Uterus (tissue), 4 donors: Measurements from ENCODE around the gene PACS1. TPM values are rescaled to one million over a fixed set of nuclear protein-coding genes. Genes with fewer than 3 reads are reported as not detected.

Experiments
- DNase-seq, 2 donors: peaks; one replicate each; pipeline ENCODE4 v3.0.0-alpha.2; 2019 to 2020
- H3K27ac ChIP-seq, 2 donors: fragments of 200-600 bp; sonication (generic); 1 replicate in 1 of 2; 2 replicates in 1 of 2; pipeline ENCODE4 v1.5.1; 2016 to 2018
- H3K27me3 ChIP-seq, 2 donors: fragments of 200-600 bp; sonication (generic); one replicate each; pipeline ENCODE4 v1.5.1; 2018 to 2019; ENCODE audit warnings: control low read depth in 1 of 2
- H3K36me3 ChIP-seq, 2 donors: fragments of 200-600 bp; sonication (generic); one replicate each; pipeline ENCODE4 v1.5.1; 2019; ENCODE audit warnings: control low read depth in 1 of 2
- H3K4me1 ChIP-seq, 2 donors: fragments of 200-600 bp; sonication (generic); one replicate each; pipeline ENCODE4 v1.5.1; 2018 to 2019; ENCODE audit warnings: control low read depth in 1 of 2
- H3K4me3 ChIP-seq, 2 donors: fragments of 200-600 bp; sonication (generic); 1 replicate in 1 of 2; 2 replicates in 1 of 2; pipeline ENCODE4 v1.5.1; 2018 to 2019; ENCODE audit warnings: mild to moderate bottlenecking in 1 of 2
- H3K9me3 ChIP-seq, 2 donors: fragments of 200-600 bp; sonication (generic); one replicate each; pipeline ENCODE4 v1.5.1; 2019; ENCODE audit warnings: control low read depth in 1 of 2
- POLR2A ChIP-seq, 2 donors: fragments of 450-650 bp; IDR thresholded peaks; one replicate each; pipeline ENCODE4 v1.6.1; 2016; ENCODE audit warnings: antibody characterized with exemption in 2 of 2, mild to moderate bottlenecking in 1 of 2, moderate library complexity in 1 of 2
- intact Hi-C: fragments of 100-400 bp; cut with DNase I; formaldehyde crosslinking; loops from one replicate; pipeline ENCODE4 v1.15.1; 2023; ENCODE audit warnings: low total_unique reads
- total RNA-seq, 4 donors: library from RNA; depleted of rRNA in 3 of 4; stranded (reverse); fragments of >200 nt in 3 of 4; gene quantifications; one replicate each; pipeline versions ENCODE4 v1.1.0 to v1.2.4, GENCODE V29; 2014 to 2023
- TF ChIP-seq, protein P1 (sequence below), 4 experiments: fragments of 200-600 bp in 2 of 4; fragments of 450-650 bp in 2 of 4; sonication (generic) in 2 of 4; IDR thresholded peaks; one replicate each; pipeline ENCODE4 v1.5.1; 2016 to 2019; ENCODE audit warnings: antibody characterized with exemption in 4 of 4, mild to moderate bottlenecking in 2 of 4, moderate library complexity in 1 of 4
- donor health status: DM: yes; HTN: yes; CAD: no.

Gene PACS1
- total RNA-seq, 4 donors from 2014 or later = 2.9 to 79.2 (median 57.2) TPM

DNA sequence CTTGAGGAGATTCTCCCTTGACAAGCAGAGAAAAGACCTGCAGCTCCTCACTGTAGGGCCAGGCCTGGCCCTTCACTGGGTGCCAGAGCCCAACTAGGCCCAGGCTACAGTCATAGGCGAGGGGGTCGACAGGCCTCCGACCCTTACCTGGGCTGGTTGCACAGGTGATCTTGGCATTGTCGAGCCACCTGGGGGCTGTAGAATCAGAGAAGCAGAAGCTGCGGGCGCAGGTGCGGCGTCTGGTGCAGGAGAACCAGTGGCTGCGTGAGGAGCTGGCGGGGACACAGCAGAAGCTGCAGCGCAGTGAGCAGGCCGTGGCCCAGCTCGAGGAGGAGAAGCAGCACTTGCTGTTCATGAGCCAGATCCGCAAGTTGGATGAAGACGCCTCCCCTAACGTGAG, 191.5 kb downstream of the PACS1 start:
- intact Hi-C loops = no loop called here
- TF ChIP-seq, protein P1, sequence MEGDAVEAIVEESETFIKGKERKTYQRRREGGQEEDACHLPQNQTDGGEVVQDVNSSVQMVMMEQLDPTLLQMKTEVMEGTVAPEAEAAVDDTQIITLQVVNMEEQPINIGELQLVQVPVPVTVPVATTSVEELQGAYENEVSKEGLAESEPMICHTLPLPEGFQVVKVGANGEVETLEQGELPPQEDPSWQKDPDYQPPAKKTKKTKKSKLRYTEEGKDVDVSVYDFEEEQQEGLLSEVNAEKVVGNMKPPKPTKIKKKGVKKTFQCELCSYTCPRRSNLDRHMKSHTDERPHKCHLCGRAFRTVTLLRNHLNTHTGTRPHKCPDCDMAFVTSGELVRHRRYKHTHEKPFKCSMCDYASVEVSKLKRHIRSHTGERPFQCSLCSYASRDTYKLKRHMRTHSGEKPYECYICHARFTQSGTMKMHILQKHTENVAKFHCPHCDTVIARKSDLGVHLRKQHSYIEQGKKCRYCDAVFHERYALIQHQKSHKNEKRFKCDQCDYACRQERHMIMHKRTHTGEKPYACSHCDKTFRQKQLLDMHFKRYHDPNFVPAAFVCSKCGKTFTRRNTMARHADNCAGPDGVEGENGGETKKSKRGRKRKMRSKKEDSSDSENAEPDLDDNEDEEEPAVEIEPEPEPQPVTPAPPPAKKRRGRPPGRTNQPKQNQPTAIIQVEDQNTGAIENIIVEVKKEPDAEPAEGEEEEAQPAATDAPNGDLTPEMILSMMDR (IDR thresholded peaks at IDR 0.05) = no peak
- TF ChIP-seq POLR2A (IDR thresholded peaks at IDR 0.05) = no peak
- no peak overlapping the region for H3K27ac ChIP-seq
- no peak overlapping the region for H3K4me3 ChIP-seq
- DNase-seq = no peak
- H3K27me3 ChIP-seq = no peaks in the 10 kb centered on the region
- peaks cover 0 to 8% of the 10 kb centered on the region in 2 donors for H3K4me1 ChIP-seq
- no peaks in the 10 kb centered on the region for H3K36me3 ChIP-seq
- H3K9me3 ChIP-seq = no peaks in the 10 kb centered on the region

DNA sequence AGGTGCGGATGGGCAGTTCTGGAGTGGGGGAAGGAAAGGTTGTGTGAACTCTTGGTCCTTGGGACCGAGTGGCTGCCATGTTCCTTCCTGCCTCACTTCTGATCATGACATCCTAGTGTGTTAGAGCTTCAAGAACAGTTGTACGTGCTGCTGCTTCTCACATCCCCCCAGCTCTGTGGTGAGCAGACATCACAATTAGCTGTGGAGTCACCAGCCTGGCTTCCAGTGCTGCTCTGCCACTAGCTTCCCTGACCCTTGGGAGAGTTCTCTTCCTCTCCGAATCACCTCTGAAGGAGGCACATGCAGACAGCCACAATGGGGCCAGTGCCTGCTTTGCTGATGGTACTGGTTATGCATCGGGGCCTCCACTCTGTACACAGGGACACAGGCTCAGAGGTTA, 192.1 kb downstream of the PACS1 start:
- TF ChIP-seq POLR2A (IDR thresholded peaks at IDR 0.05) = no peak
- TF ChIP-seq, protein P1 (IDR thresholded peaks at IDR 0.05) = no peak
- H3K27ac ChIP-seq = no peak overlapping the region
- no peak for DNase-seq
- intact Hi-C loops = no loop called here
- no peak overlapping the region for H3K4me3 ChIP-seq
- H3K27me3 ChIP-seq = no peaks in the 10 kb centered on the region
- H3K36me3 ChIP-seq = no peaks in the 10 kb centered on the region
- peaks cover 0 to 12% of the 10 kb centered on the region in 2 donors for H3K4me1 ChIP-seq
- no peaks in the 10 kb centered on the region for H3K9me3 ChIP-seq

DNA sequence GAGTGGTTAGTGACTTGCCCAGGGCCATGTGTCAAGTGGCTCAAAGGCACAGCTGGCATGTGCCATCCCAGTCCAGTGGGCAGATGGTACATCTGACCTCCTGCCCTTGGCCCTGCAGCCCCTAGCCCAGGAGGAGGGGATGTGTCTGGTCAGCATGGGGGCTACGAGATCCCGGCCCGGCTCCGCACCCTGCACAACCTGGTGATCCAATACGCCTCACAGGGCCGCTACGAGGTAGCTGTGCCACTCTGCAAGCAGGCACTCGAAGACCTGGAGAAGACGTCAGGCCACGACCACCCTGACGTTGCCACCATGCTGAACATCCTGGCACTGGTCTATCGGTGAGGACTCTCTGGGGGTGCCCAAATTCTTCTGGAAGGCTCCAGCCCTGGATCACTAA, 192.6 kb downstream of the PACS1 start:
- Histone ChIP-seq H3K27me3 (no peaks in the 10 kb centered on the region), H3K4me1 (peaks cover 0 to 12% of the 10 kb centered on the region in 2 donors), H3K4me3 (no peak overlapping the region), H3K36me3 (no peaks in the 10 kb centered on the region), H3K9me3 (no peaks in the 10 kb centered on the region), H3K27ac (no peak overlapping the region)
- TF ChIP-seq, protein P1 (IDR thresholded peaks at IDR 0.05) = no peak
- TF ChIP-seq POLR2A (IDR thresholded peaks at IDR 0.05) = no peak
- intact Hi-C loops = no loop called here
- no peak for DNase-seq

DNA sequence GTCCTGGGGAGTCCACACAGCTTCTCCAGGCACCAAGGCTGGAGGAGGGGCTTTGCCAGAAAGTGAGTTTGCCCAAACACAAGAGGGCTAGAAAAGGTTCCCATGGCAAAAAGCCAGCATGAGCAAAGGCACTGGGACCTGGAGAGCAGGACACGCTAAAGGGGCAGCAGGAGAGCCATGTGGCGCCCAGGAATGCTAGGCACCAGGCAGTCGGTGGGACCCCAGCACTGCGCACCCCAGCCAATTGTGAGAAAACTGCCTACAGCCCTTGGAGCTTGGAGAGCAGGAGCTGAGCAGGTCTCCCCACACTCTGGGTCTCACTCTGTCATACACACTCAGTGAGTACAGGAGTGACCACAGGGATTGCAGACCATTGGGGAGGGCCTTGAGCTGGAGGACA, 193.2 kb downstream of the PACS1 start:
- H3K36me3 ChIP-seq = no peaks in the 10 kb centered on the region
- H3K9me3 ChIP-seq = no peaks in the 10 kb centered on the region
- no peak overlapping the region for H3K27ac ChIP-seq
- intact Hi-C loops = no loop called here
- no peak for DNase-seq
- H3K27me3 ChIP-seq = no peaks in the 10 kb centered on the region
- H3K4me3 ChIP-seq = no peak overlapping the region
- TF ChIP-seq POLR2A (IDR thresholded peaks at IDR 0.05) = no peak
- TF ChIP-seq, protein P1 (IDR thresholded peaks at IDR 0.05) = no peak
- peaks cover 0 to 12% of the 10 kb centered on the region in 2 donors for H3K4me1 ChIP-seq

DNA sequence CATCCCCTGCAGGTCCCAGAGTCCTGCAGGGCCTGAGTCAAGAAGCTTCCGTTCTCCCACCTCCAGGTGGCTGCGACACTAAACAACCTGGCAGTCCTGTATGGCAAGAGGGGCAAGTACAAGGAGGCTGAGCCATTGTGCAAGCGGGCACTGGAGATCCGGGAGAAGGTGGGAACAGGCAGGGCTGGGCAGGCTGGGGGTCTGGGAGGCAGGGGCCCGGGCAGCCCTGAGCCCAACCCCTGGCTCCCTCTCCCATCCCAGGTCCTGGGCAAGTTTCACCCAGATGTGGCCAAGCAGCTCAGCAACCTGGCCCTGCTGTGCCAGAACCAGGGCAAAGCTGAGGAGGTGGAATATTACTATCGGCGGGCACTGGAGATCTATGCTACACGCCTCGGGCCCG, 193.7 kb downstream of the PACS1 start:
- H3K9me3 ChIP-seq = no peaks in the 10 kb centered on the region
- H3K4me3 ChIP-seq = no peak overlapping the region
- no peak for DNase-seq
- no peaks in the 10 kb centered on the region for H3K36me3 ChIP-seq
- TF ChIP-seq, protein P1 (IDR thresholded peaks at IDR 0.05) = no peak
- no peak for TF ChIP-seq POLR2A (IDR thresholded peaks at IDR 0.05)
- H3K27me3 ChIP-seq = no peaks in the 10 kb centered on the region
- intact Hi-C loops = no loop called here
- peaks cover 0 to 8% of the 10 kb centered on the region in 2 donors for H3K4me1 ChIP-seq
- no peak overlapping the region for H3K27ac ChIP-seq
